Neural crest cell (in vitro differentiated cells): ENCODE measurements around the gene PEX11A. TPM values are rescaled to one million over a fixed set of nuclear protein-coding genes. Genes with fewer than 3 reads are reported as not detected.

Source experiments
- DNase-seq: peaks from one replicate; pipeline ENCODE4 v3.0.0; 2021; ENCODE audit warnings: low read depth, mixed read lengths, low spot score
- H3K27ac Mint-ChIP-seq: one replicate; pipeline ENCODE4 v1.8.0; 2021; ENCODE audit warnings: mild to moderate bottlenecking, mixed read lengths; ENCODE audit not compliant: unreplicated experiment
- H3K27me3 Mint-ChIP-seq: 2 replicates; pipeline ENCODE4 v1.8.0; 2021; ENCODE audit warnings: low read depth, mild to moderate bottlenecking, mixed read lengths
- H3K36me3 Mint-ChIP-seq: 2 replicates; pipeline ENCODE4 v1.8.0; 2021; ENCODE audit warnings: low read depth, mild to moderate bottlenecking, mixed read lengths
- H3K4me1 Mint-ChIP-seq: 2 replicates; pipeline ENCODE4 v1.8.0; 2021; ENCODE audit warnings: mixed read lengths
- H3K4me3 Mint-ChIP-seq: one replicate; pipeline ENCODE4 v1.8.0; 2021; ENCODE audit warnings: mild to moderate bottlenecking, mixed read lengths
- H3K9me3 Mint-ChIP-seq: 2 replicates; pipeline ENCODE4 v1.8.0; 2021; ENCODE audit warnings: mixed read lengths
- total RNA-seq: library from RNA; stranded (reverse); gene quantifications from 2 replicates; pipeline ENCODE4 v1.2.1, GENCODE V29; 2021
- TF ChIP-seq, protein P1 (sequence below): fragments of 200-600 bp; sonication (generic); conservative IDR thresholded peaks from 2 replicates; pipeline ENCODE4 v1.5.0; 2021; ENCODE audit warnings: antibody characterized with exemption, mild to moderate bottlenecking

PEX11A gene
- total RNA-seq, 1 donor from 2014 or later, result 7.9 TPM

DNA sequence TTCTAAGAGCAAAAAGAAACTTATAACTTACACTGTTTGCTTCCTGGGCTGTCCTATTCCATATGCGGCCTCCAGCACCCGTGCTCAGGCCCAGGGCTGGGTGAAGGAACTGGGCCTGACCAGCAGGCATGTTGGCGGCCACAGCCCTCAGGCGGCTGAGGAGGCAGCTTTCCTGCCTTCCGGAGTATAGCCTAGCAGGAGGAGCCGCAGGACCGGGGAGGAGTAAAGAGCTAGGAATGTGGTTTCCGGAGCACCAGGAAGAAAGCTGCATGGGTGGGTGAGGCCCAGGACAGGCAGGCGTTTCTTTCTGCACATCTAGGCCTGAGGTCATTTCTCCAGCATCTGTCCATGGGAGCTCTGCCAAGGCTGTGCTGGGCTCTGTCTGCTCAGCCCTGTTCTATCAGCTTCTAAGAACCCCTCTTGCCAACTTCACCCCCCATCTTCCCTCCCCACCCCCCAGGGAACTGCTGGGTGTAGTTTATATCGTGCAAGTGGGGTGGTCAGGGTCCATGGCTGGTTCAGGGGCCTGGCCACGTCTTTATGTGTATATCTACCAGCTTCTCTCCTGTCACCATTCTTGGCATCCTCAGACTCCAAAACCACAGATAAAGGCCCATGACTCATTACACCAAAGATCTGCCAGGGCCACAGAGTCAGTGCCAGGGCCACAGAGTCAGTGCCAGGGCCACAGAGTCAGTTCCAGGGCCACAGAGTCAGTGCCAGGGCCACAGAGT lies 27.5 kb downstream of the PEX11A start:
- Mint-ChIP-seq H3K27me3 (peaks cover 25% of the 10 kb centered on the region), H3K27ac (peak overlapping the region; percentile 81), H3K4me1 (peaks cover 4% of the 10 kb centered on the region), H3K9me3 (no peaks in the 10 kb centered on the region), H3K36me3 (no peaks in the 10 kb centered on the region), H3K4me3 (no peak overlapping the region)
- TF ChIP-seq, protein P1, sequence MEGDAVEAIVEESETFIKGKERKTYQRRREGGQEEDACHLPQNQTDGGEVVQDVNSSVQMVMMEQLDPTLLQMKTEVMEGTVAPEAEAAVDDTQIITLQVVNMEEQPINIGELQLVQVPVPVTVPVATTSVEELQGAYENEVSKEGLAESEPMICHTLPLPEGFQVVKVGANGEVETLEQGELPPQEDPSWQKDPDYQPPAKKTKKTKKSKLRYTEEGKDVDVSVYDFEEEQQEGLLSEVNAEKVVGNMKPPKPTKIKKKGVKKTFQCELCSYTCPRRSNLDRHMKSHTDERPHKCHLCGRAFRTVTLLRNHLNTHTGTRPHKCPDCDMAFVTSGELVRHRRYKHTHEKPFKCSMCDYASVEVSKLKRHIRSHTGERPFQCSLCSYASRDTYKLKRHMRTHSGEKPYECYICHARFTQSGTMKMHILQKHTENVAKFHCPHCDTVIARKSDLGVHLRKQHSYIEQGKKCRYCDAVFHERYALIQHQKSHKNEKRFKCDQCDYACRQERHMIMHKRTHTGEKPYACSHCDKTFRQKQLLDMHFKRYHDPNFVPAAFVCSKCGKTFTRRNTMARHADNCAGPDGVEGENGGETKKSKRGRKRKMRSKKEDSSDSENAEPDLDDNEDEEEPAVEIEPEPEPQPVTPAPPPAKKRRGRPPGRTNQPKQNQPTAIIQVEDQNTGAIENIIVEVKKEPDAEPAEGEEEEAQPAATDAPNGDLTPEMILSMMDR, result no peak
- no peak for DNase-seq

DNA sequence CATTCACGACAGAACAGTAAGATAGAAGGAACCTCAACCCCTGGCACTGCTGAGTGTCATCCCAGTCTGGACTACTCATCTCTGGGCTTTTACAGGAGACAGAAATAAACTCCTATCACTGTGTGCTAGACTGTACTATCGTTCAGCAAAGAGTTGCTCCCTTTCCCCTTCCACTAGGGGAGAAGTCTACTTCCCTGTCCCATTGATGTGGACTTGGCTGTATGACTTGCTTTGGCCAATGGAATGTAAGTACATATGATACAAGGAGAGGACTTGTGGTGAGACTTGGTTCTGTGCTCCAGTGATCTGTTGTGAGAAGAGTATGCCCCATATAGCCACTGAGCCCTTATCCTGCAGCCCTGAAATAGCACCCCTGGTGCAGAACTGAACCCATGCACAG lies 30.0 kb downstream of the PEX11A start:
- Mint-ChIP-seq H3K27me3 (peaks cover 26% of the 10 kb centered on the region), H3K9me3 (no peaks in the 10 kb centered on the region), H3K4me1 (peaks cover 7% of the 10 kb centered on the region), H3K27ac (no peak overlapping the region), H3K4me3 (peak overlapping the region; percentile 42), H3K36me3 (no peaks in the 10 kb centered on the region)
- no peak for DNase-seq
- TF ChIP-seq, protein P1, result no peak

DNA sequence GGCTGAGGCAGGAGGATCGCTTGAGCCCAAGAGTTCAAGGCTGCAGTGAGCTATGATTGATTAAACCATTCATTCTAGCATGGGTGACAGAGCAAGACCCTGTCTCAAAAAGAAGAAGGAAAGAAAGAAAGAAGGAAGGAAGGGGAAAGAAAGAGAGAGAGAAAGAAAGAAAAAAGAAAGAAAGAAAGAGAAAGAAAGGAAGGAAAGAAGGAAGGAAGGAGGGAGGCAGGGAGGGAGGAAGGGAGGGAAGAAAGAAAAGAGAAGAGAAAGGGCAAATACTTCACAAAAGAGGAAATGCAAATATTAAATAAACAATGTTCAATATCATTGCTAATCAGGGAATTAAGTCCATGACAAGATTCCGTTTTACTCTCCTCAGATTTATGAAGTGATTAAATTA lies 31.3 kb downstream of the PEX11A start:
- Mint-ChIP-seq H3K4me1 (peaks cover 11% of the 10 kb centered on the region), H3K4me3 (no peak overlapping the region), H3K36me3 (peaks cover 2% of the 10 kb centered on the region), H3K9me3 (no peaks in the 10 kb centered on the region), H3K27ac (no peak overlapping the region), H3K27me3 (peaks cover 32% of the 10 kb centered on the region)
- TF ChIP-seq, protein P1, result no peak
- DNase-seq, result no peak

DNA sequence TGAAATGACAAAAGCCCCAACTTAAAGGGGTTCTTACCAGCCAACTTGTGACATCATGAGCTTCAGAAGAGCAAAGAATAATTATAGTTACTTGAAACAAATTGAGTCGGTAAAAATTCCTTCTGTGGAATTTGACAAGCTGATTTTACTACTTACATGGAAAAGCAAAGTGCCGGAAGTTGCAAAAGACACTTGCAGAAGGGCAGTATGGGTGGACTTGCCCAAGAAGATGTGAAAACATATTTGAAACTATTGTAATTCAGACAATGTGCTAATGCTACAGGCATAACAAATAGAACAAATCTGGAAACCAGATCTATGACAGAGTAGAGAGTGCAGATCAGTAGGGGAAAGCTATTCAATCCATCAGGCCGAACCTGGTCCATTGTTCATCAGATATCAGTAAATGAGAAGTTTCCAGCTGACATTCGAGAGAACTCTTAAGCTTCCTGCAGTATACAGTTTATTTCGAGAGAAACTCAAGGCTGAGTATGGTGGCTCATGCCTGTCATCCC lies 32.8 kb downstream of the PEX11A start:
- DNase-seq, result no peak
- peaks cover 2% of the 10 kb centered on the region for H3K36me3 Mint-ChIP-seq
- H3K4me1 Mint-ChIP-seq, result peaks cover 17% of the 10 kb centered on the region
- no peak overlapping the region for H3K4me3 Mint-ChIP-seq
- no peak overlapping the region for H3K27ac Mint-ChIP-seq
- TF ChIP-seq, protein P1, result no peak
- H3K9me3 Mint-ChIP-seq, result no peaks in the 10 kb centered on the region
- peaks cover 33% of the 10 kb centered on the region for H3K27me3 Mint-ChIP-seq

DNA sequence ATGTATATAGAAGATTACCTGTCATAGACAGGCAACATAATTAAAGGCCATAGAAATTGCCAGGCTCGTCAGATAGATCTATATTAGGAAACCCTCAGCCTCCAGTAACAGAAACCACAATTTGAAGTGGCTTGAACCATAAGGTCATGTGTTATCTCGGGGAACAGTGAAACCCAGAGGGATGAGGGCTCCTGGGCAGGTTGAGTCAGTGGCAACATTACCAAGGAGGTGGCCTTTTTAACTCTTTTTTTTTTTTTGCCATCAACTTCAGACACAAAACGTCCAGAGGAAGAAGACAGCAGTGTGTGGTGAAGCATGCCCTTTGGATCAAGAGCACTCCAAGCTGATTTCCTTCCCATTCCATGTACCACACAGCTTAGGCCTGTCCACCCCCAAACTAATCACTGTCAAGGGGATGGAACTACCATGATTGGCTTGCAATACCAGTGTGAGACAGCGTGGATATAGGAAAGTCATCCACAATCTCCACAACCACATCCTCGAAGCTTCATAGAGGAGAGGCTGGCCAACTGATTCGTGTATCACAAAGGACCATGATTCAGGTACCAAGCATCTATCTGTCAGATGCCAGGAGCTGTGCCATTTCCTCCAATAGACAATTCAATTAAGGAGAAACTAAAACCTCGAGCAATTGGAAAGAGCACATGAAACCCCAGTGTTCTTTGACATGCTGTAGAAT lies 34.3 kb downstream of the PEX11A start:
- Mint-ChIP-seq H3K9me3 (no peaks in the 10 kb centered on the region), H3K27me3 (peaks cover 30% of the 10 kb centered on the region), H3K27ac (no peak overlapping the region), H3K36me3 (peaks cover 2% of the 10 kb centered on the region), H3K4me1 (peaks cover 17% of the 10 kb centered on the region), H3K4me3 (peak overlapping the region; percentile 87)
- TF ChIP-seq, protein P1, result no peak
- no peak for DNase-seq
